ENCODE measurements around the gene KIAA0040. TPM values are rescaled to one million over a fixed set of nuclear protein-coding genes. Genes with fewer than 3 reads are reported as not detected.

The KIAA0040 gene
- total and polyA plus RNA-seq, 2 experiments from 2014 or later, result 0.04 to 0.22 TPM

- in situ Hi-C loops (cut with MboI), result no loop called here
- no peak for DNase-seq
- no peak overlapping the region for H3K4me3 ChIP-seq
- no peak overlapping the region for H3K9ac ChIP-seq
- H3K27me3 ChIP-seq (replicated peaks; ENCODE audit: insufficient read depth), result peaks cover 19% of the 10 kb centered on the region
- no peaks in the 10 kb centered on the region for H4K20me1 ChIP-seq (ENCODE audit: insufficient read depth)
- no peaks in the 10 kb centered on the region for H3K79me2 ChIP-seq (ENCODE audit: insufficient read depth)
- H3K27ac ChIP-seq, result no peak overlapping the region
- H3K36me3 ChIP-seq (ENCODE audit: low read depth), result no peaks in the 10 kb centered on the region
- no peak for TF ChIP-seq EZH2 (IDR thresholded peaks at IDR 0.05; ENCODE audit: insufficient read depth, poor library complexity, severe bottlenecking)
- no peak for TF ChIP-seq EZH2phosphoT487 (IDR thresholded peaks at IDR 0.05; ENCODE audit: insufficient read depth, low read depth)
- peaks cover 7% of the 10 kb centered on the region; the same call in 1 of the 2 replicates for H3K4me1 ChIP-seq (ENCODE audit: insufficient read depth)
- no peak overlapping the region for H2AFZ ChIP-seq
- 27 to 41% methylated on average over 2 of the region's 2 CpGs for WGBS, 2 experiments (ENCODE audit: low coverage in 1 of 2, low lambda C conversion rate in 2 of 2, missing lambda C conversion rate in 2 of 2)
- H3K9me2 ChIP-seq (ENCODE audit: insufficient read depth), result no peaks in the 10 kb centered on the region
- H3K4me2 ChIP-seq (ENCODE audit: unreplicated experiment), result no peak overlapping the region
- no peaks in the 10 kb centered on the region for H3K9me3 ChIP-seq (ENCODE audit: low read depth)
- H3F3A ChIP-seq (ENCODE audit: insufficient read depth), result no peaks in the 10 kb centered on the region
Observed at GRCh38 chr1:175188936-175189335, 3.6 kb downstream of the KIAA0040 start.

GRCh38 chr1:175186433-175187160 is 6.0 kb downstream of the KIAA0040 start:
- Histone ChIP-seq H3K4me1 (ENCODE audit: insufficient read depth) (no peaks in the 10 kb centered on the region), H3K9ac (no peak overlapping the region), H3K9me2 (ENCODE audit: insufficient read depth) (no peaks in the 10 kb centered on the region), H2AFZ (no peak overlapping the region), H4K20me1 (ENCODE audit: insufficient read depth) (no peaks in the 10 kb centered on the region), H3K79me2 (ENCODE audit: insufficient read depth) (no peaks in the 10 kb centered on the region), H3K4me3 (no peak overlapping the region), H3K9me3 (ENCODE audit: low read depth) (no peaks in the 10 kb centered on the region), H3K27ac (no peak overlapping the region), H3K36me3 (ENCODE audit: low read depth) (no peaks in the 10 kb centered on the region), H3K4me2 (ENCODE audit: unreplicated experiment) (no peak overlapping the region), H3F3A (ENCODE audit: insufficient read depth) (no peaks in the 10 kb centered on the region), H3K27me3 (replicated peaks; ENCODE audit: insufficient read depth) (peaks cover 13% of the 10 kb centered on the region)
- DNase-seq, result no peak
- 19 to 30% methylated on average over 2 of the region's 2 CpGs for WGBS, 2 experiments (ENCODE audit: low coverage in 1 of 2, low lambda C conversion rate in 2 of 2, missing lambda C conversion rate in 2 of 2)
- in situ Hi-C loops (cut with MboI), result no loop called here
- TF ChIP-seq EZH2phosphoT487 (IDR thresholded peaks at IDR 0.05; ENCODE audit: insufficient read depth, low read depth) (no peak), EZH2 (IDR thresholded peaks at IDR 0.05; ENCODE audit: insufficient read depth, poor library complexity, severe bottlenecking) (no peak)

- no peaks in the 10 kb centered on the region for H3K79me2 ChIP-seq (ENCODE audit: insufficient read depth)
- no peaks in the 10 kb centered on the region for H3F3A ChIP-seq (ENCODE audit: insufficient read depth)
- 12 to 21% methylated on average over 1 of the region's 1 CpG for WGBS, 2 experiments (ENCODE audit: low coverage in 1 of 2, low lambda C conversion rate in 2 of 2, missing lambda C conversion rate in 2 of 2)
- H3K27ac ChIP-seq, result no peak overlapping the region
- in situ Hi-C loops (cut with MboI), result no loop called here
- H3K27me3 ChIP-seq (replicated peaks; ENCODE audit: insufficient read depth), result peaks cover 6% of the 10 kb centered on the region
- no peaks in the 10 kb centered on the region for H3K9me2 ChIP-seq (ENCODE audit: insufficient read depth)
- H3K4me2 ChIP-seq (ENCODE audit: unreplicated experiment), result no peak overlapping the region
- H3K9ac ChIP-seq, result no peak overlapping the region
- TF ChIP-seq EZH2 (IDR thresholded peaks at IDR 0.05; ENCODE audit: insufficient read depth, poor library complexity, severe bottlenecking) (no peak), EZH2phosphoT487 (IDR thresholded peaks at IDR 0.05; ENCODE audit: insufficient read depth, low read depth) (no peak)
- H2AFZ ChIP-seq, result no peak overlapping the region
- H3K4me1 ChIP-seq (ENCODE audit: insufficient read depth), result no peaks in the 10 kb centered on the region
- H3K4me3 ChIP-seq, result no peak overlapping the region
- H4K20me1 ChIP-seq (ENCODE audit: insufficient read depth), result no peaks in the 10 kb centered on the region
- H3K9me3 ChIP-seq (ENCODE audit: low read depth), result no peaks in the 10 kb centered on the region
- no peak for DNase-seq
- no peaks in the 10 kb centered on the region for H3K36me3 ChIP-seq (ENCODE audit: low read depth)
Observed at GRCh38 chr1:175185903-175186302, 6.7 kb downstream of the KIAA0040 start.

GRCh38 chr1:175183586-175183985 is 9.0 kb downstream of the KIAA0040 start:
- Histone ChIP-seq H3K4me3 (no peak overlapping the region), H3K27ac (no peak overlapping the region), H3K79me2 (ENCODE audit: insufficient read depth) (no peaks in the 10 kb centered on the region), H3K4me1 (ENCODE audit: insufficient read depth) (no peaks in the 10 kb centered on the region), H3K27me3 (replicated peaks; ENCODE audit: insufficient read depth) (no peaks in the 10 kb centered on the region), H3K9me2 (ENCODE audit: insufficient read depth) (no peaks in the 10 kb centered on the region), H3K9me3 (ENCODE audit: low read depth) (no peaks in the 10 kb centered on the region), H3K4me2 (ENCODE audit: unreplicated experiment) (no peak overlapping the region), H4K20me1 (ENCODE audit: insufficient read depth) (no peaks in the 10 kb centered on the region), H3K9ac (no peak overlapping the region), H3K36me3 (ENCODE audit: low read depth) (no peaks in the 10 kb centered on the region), H3F3A (ENCODE audit: insufficient read depth) (no peaks in the 10 kb centered on the region), H2AFZ (no peak overlapping the region)
- in situ Hi-C loops (cut with MboI), result no loop called here
- TF ChIP-seq EZH2 (IDR thresholded peaks at IDR 0.05; ENCODE audit: insufficient read depth, poor library complexity, severe bottlenecking) (no peak), EZH2phosphoT487 (IDR thresholded peaks at IDR 0.05; ENCODE audit: insufficient read depth, low read depth) (no peak)
- no peak for DNase-seq
- 38 to 49% methylated on average over 5 of the region's 5 CpGs for WGBS, 2 experiments (ENCODE audit: low coverage in 1 of 2, low lambda C conversion rate in 2 of 2, missing lambda C conversion rate in 2 of 2)

All from GM23248 (cell line).